Activated B cell treated with CpG ODN at 0.5 μM for 24 hours (primary cell): ENCODE data around the gene DLGAP1. TPM values are rescaled to one million over a fixed set of nuclear protein-coding genes. Genes with fewer than 3 reads are reported as not detected.
"Not testable (repeated sequence)": the region's sequence is repeated elsewhere in the genome, so short reads cannot be mapped to it uniquely, and the experiment has no call there.

ENCODE experiments used
- ATAC-seq: fragments of 200-7000 bp; cut with Tn5 transposase; one replicate; pipeline ENCODE4 v1.10.0; 2021; ENCODE audit warnings: low read depth, mild to moderate bottlenecking, moderate library complexity
- CTCF ChIA-PET: fragments of 350-600 bp; sonication (Branson Sonifier 250); formaldehyde crosslinking; loops from one replicate; lab custom pipeline; 2021; ENCODE audit warnings: antibody characterized with exemption; lab: Charles Lee
- POLR2A ChIA-PET: fragments of 350-600 bp; sonication (Branson Sonifier 250); formaldehyde crosslinking; loops from one replicate; lab custom pipeline; 2021; ENCODE audit warnings: antibody characterized with exemption; lab: Charles Lee
- DNase-seq: peaks from one replicate; pipeline ENCODE4 v3.0.0; 2022
- H3K27ac Mint-ChIP-seq: one replicate; pipeline ENCODE4 v1.8.0; 2020; ENCODE audit warnings: mixed read lengths
- H3K27me3 Mint-ChIP-seq: one replicate; pipeline ENCODE4 v1.8.0; 2021; ENCODE audit warnings: mixed read lengths
- H3K36me3 Mint-ChIP-seq: one replicate; pipeline ENCODE4 v1.8.0; 2021; ENCODE audit warnings: low read depth, mixed read lengths
- H3K4me1 Mint-ChIP-seq: one replicate; pipeline ENCODE4 v1.8.0; 2021; ENCODE audit warnings: mixed read lengths
- H3K4me3 Mint-ChIP-seq: one replicate; pipeline ENCODE4 v1.8.0; 2020; ENCODE audit warnings: mild to moderate bottlenecking, mixed read lengths
- H3K9me3 Mint-ChIP-seq: one replicate; pipeline ENCODE4 v1.8.0; 2020; ENCODE audit warnings: mixed read lengths
- intact Hi-C: fragments of 100-400 bp; cut with micrococcal nuclease; formaldehyde crosslinking; loops from one replicate; pipeline ENCODE4 v1.15.1; 2024
- total RNA-seq: library from RNA; stranded (reverse); gene quantifications from 2 replicates; pipeline ENCODE4 v1.2.3, GENCODE V29; 2022
- TF ChIP-seq, protein P1 (sequence below): fragments of 200-600 bp; IDR thresholded peaks from one replicate; pipeline ENCODE4 v1.8.0; 2022; ENCODE audit warnings: antibody characterized with exemption, mild to moderate bottlenecking

Gene DLGAP1
- total RNA-seq, 1 donor from 2014 or later: 0.18 TPM

DNA sequence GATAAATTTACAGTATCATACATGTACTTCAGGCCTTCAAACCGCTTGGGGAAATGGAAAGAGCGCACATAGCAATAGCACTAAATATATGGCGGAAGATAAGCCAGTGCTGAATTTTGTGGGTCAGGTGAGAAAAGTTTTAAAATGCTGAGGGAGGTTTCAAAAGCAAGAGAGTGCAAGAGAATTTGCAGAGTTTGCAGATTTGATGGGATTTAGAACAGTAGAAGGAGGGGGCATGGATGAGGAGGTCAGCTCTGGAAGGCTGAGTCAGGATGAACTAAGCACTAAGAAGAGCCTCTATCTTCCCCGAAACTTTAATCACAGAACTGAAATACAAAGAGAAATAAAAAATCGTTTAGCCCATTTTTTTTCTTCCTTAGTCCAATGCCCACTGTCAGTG, 145.9 kb downstream of the DLGAP1 start:
- ChIA-PET POLR2A (no interaction called here), CTCF (no interaction called here)
- Mint-ChIP-seq H3K27me3 (no peaks in the 10 kb centered on the region), H3K27ac (no peak overlapping the region), H3K4me1 (no peaks in the 10 kb centered on the region), H3K36me3 (no peaks in the 10 kb centered on the region), H3K9me3 (no peaks in the 10 kb centered on the region), H3K4me3 (no peak overlapping the region)
- no peak for ATAC-seq
- TF ChIP-seq, protein P1, sequence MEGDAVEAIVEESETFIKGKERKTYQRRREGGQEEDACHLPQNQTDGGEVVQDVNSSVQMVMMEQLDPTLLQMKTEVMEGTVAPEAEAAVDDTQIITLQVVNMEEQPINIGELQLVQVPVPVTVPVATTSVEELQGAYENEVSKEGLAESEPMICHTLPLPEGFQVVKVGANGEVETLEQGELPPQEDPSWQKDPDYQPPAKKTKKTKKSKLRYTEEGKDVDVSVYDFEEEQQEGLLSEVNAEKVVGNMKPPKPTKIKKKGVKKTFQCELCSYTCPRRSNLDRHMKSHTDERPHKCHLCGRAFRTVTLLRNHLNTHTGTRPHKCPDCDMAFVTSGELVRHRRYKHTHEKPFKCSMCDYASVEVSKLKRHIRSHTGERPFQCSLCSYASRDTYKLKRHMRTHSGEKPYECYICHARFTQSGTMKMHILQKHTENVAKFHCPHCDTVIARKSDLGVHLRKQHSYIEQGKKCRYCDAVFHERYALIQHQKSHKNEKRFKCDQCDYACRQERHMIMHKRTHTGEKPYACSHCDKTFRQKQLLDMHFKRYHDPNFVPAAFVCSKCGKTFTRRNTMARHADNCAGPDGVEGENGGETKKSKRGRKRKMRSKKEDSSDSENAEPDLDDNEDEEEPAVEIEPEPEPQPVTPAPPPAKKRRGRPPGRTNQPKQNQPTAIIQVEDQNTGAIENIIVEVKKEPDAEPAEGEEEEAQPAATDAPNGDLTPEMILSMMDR: no peak
- DNase-seq: no peak
- intact Hi-C loops: no loop called here

DNA sequence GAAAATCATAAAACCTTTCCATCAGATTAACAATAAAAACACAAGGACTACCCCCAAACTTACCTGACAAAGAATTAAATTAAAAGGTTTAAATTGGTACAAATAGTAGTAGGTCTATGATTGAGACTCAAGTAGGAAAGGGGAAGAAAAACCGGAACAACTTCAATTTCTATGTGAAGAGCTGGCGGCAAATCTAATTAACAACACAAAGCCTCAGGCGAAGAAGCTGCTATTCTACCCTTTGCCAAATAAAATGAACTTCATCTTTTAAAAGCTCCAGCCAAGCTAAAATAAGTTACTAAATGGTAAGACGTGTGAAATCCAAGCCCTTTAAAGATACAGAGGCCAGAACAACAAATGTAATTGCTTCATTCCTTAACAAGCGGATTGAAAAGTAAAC, 146.5 kb downstream of the DLGAP1 start:
- ChIA-PET CTCF (no interaction called here), POLR2A (no interaction called here)
- H3K27ac Mint-ChIP-seq: no peak overlapping the region
- ATAC-seq: no peak
- DNase-seq: no peak
- TF ChIP-seq, protein P1: no peak
- no peaks in the 10 kb centered on the region for H3K9me3 Mint-ChIP-seq
- H3K36me3 Mint-ChIP-seq: no peaks in the 10 kb centered on the region
- no peaks in the 10 kb centered on the region for H3K27me3 Mint-ChIP-seq
- no peak overlapping the region for H3K4me3 Mint-ChIP-seq
- intact Hi-C loops: no loop called here
- H3K4me1 Mint-ChIP-seq: no peaks in the 10 kb centered on the region

DNA sequence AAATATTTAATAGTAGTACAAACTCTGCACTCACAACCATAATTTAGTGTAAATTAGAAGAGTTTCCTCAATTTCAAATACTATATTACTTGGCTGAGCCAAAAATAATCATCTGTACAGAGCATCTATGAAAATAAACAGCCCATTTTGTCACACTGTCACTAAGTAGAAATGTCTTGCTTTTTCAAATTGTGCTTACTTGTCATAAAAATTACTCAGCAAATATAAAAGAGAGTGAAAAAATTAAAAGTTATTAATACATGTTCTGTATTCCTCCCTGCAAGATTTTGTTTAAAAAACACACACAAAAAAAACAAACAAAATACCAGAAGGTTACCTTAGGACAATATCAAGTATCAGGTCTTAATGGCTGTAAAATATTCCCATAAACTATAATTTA, 155.7 kb downstream of the DLGAP1 start:
- no peaks in the 10 kb centered on the region for H3K4me1 Mint-ChIP-seq
- no peak for DNase-seq
- H3K9me3 Mint-ChIP-seq: peaks cover 5% of the 10 kb centered on the region
- no peaks in the 10 kb centered on the region for H3K36me3 Mint-ChIP-seq
- no peak for ATAC-seq
- no peak overlapping the region for H3K27ac Mint-ChIP-seq
- no peak overlapping the region for H3K4me3 Mint-ChIP-seq
- H3K27me3 Mint-ChIP-seq: no peaks in the 10 kb centered on the region
- CTCF ChIA-PET: no interaction called here
- TF ChIP-seq, protein P1: no peak
- POLR2A ChIA-PET: no interaction called here
- intact Hi-C loops: no loop called here

DNA sequence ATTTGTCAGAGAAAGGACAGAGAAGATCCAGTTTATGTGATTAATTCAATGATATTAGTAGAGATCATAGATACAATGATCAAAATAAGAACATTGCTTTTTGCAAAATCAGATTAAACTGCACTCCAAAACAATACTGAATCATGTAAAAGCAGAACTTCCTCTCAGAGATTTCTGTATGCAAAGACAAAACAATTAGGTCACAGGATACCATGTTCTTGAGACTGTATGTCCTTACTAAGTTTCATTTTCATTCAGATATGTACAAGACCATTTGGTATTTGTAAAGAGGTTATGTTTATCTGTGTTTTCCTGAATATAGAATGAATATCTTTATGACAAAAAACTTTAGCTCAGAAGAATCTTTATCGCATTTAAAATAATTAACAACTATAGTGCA, 161.8 kb downstream of the DLGAP1 start:
- H3K27ac Mint-ChIP-seq: no peak overlapping the region
- H3K9me3 Mint-ChIP-seq: peaks cover 3% of the 10 kb centered on the region
- DNase-seq (no peak), ATAC-seq (no peak)
- no peak overlapping the region for H3K4me3 Mint-ChIP-seq
- no peaks in the 10 kb centered on the region for H3K27me3 Mint-ChIP-seq
- no peaks in the 10 kb centered on the region for H3K4me1 Mint-ChIP-seq
- TF ChIP-seq, protein P1: no peak
- CTCF ChIA-PET: no interaction called here
- intact Hi-C loops: no loop called here
- H3K36me3 Mint-ChIP-seq: no peaks in the 10 kb centered on the region
- POLR2A ChIA-PET: no interaction called here

DNA sequence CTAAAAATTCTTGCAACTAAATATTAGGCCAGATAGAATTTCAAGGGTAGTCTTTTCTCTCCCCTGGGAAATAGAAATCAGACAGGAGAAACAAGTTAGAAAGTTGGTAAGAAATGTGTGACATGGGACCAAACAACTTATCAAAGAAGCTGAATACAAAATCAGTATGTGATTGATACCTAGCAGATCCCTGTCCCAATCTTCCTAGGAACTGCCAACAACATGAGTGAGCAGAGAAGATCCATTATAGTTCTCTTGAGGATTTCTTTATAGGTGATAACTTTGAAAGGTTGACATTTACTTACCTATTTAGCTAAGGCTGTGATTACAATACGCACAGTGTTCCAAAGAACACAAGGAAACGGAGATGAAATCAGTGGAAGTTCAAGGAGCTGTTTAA, 162.4 kb downstream of the DLGAP1 start:
- ATAC-seq (no peak), DNase-seq (no peak)
- Mint-ChIP-seq H3K27ac (no peak overlapping the region), H3K4me3 (no peak overlapping the region), H3K4me1 (no peaks in the 10 kb centered on the region), H3K9me3 (peaks cover 3% of the 10 kb centered on the region), H3K36me3 (no peaks in the 10 kb centered on the region), H3K27me3 (no peaks in the 10 kb centered on the region)
- ChIA-PET CTCF (no interaction called here), POLR2A (no interaction called here)
- intact Hi-C loops: no loop called here
- TF ChIP-seq, protein P1: no peak

DNA sequence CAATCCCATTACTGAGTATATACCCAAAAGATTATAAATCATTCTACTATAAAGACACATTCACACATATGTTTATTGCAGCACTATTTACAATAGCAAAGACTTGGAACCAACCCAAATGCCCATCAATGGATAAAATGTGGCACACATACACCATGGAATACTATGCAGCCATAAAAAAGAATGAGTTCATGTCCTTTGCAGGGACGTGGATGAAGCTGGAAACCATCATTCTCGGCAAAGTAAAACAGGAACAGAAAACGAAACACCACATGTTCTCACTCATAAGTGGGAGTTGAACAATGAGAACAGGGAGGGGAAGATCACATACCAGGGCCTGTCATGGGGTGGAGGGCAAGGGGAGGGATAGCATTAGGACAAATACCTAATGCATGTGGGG, 167.8 kb downstream of the DLGAP1 start:
- H3K9me3 Mint-ChIP-seq, DNase-seq, H3K36me3 Mint-ChIP-seq, ATAC-seq, H3K27ac Mint-ChIP-seq, CTCF ChIA-PET, H3K4me3 Mint-ChIP-seq, intact Hi-C loops, H3K4me1 Mint-ChIP-seq, H3K27me3 Mint-ChIP-seq, POLR2A ChIA-PET: not testable (repeated sequence)
